Nephron progenitor cell (in vitro differentiated cells): ENCODE results near the gene LRGUK.
"Not testable (repeated sequence)": the region's sequence is repeated elsewhere in the genome, so short reads cannot be mapped to it uniquely, and the experiment has no call there.

Source experiments
- DNase-seq: peaks from one replicate; pipeline ENCODE4 v3.0.0; 2021
- H3K27ac Mint-ChIP-seq: 2 replicates; pipeline ENCODE4 v1.8.0; 2021; ENCODE audit warnings: mild to moderate bottlenecking, moderate library complexity, mixed read lengths
- H3K27me3 Mint-ChIP-seq: 2 replicates; pipeline ENCODE4 v1.8.0; 2021; ENCODE audit warnings: mild to moderate bottlenecking, low read depth, mixed read lengths; ENCODE audit not compliant: poor library complexity
- H3K36me3 Mint-ChIP-seq: 2 replicates; pipeline ENCODE4 v1.8.0; 2021; ENCODE audit warnings: low read depth, mixed read lengths
- H3K4me1 Mint-ChIP-seq: 2 replicates; pipeline ENCODE4 v1.8.0; 2021; ENCODE audit warnings: mixed read lengths
- H3K4me3 Mint-ChIP-seq: 2 replicates; pipeline ENCODE4 v1.8.0; 2021; ENCODE audit warnings: mild to moderate bottlenecking, moderate library complexity, mixed read lengths
- H3K9me3 Mint-ChIP-seq: 2 replicates; pipeline ENCODE4 v1.8.0; 2021; ENCODE audit warnings: mild to moderate bottlenecking, moderate library complexity, mixed read lengths
- TF ChIP-seq, protein P1 (sequence below): fragments of 200-600 bp; sonication (generic); IDR thresholded peaks from 2 replicates; pipeline ENCODE4 v1.5.0; 2021; ENCODE audit warnings: antibody characterized with exemption

LRGUK gene

DNA sequence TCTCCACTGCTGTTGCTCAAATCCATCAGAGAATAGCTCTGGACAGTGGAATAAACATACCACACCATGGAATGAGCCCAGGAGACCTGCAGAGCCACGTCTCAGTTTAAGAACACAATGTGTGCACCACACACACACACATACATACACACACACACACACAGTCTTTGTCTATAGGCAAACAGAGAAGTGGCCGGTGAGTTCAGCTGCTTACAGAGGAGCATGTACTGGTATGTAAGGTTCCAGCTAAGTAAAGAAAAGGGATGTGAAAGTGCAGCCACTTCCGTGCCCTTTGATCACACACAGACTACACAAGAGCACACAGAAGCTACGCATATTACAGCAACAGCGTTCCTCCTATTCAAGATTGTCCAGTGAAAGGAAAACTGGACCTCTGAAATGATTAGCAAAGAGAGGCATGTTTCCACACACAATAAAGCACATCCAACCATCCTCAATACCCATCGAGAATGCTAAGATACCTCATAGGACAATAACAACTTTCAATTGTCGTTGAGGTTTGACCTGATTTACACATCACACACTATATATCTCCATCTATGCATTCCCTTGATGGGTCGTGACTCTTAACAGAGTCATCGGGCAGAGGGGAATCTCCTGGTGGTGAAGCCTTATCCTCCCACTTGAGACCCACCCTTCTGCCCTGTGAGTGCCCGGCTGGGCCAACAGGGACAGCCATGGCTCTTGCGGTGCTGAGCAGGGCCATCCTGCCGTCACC is 166.0 kb downstream of the LRGUK start:
- Mint-ChIP-seq H3K27me3 (peaks cover 2% of the 10 kb centered on the region), H3K9me3 (peaks cover 4% of the 10 kb centered on the region), H3K4me3 (no peak overlapping the region), H3K27ac (peak overlapping the region; percentile 74), H3K4me1 (peaks cover 13% of the 10 kb centered on the region), H3K36me3 (peaks cover 51% of the 10 kb centered on the region)
- TF ChIP-seq, protein P1, sequence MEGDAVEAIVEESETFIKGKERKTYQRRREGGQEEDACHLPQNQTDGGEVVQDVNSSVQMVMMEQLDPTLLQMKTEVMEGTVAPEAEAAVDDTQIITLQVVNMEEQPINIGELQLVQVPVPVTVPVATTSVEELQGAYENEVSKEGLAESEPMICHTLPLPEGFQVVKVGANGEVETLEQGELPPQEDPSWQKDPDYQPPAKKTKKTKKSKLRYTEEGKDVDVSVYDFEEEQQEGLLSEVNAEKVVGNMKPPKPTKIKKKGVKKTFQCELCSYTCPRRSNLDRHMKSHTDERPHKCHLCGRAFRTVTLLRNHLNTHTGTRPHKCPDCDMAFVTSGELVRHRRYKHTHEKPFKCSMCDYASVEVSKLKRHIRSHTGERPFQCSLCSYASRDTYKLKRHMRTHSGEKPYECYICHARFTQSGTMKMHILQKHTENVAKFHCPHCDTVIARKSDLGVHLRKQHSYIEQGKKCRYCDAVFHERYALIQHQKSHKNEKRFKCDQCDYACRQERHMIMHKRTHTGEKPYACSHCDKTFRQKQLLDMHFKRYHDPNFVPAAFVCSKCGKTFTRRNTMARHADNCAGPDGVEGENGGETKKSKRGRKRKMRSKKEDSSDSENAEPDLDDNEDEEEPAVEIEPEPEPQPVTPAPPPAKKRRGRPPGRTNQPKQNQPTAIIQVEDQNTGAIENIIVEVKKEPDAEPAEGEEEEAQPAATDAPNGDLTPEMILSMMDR: no peak
- DNase-seq: no peak

DNA sequence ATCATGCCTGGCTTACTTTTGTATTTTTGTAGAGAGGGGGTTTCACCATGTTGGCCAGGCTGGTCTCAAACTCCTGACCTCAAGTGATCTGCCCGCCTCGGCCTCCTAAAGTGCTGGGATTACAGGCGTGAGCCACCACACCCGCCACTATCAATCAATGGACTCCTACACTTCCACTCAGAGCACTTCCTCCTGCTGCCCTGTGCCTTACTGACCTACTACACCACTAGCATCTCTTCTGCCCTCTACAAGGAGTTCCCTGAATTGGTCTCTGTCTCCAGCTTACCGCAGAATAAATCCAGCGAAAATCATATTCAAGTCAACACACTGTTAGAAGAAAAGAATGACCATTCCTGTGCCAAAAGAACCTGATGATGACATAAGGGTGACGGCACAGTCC is 168.8 kb downstream of the LRGUK start:
- not testable (repeated sequence) for H3K4me3 Mint-ChIP-seq, DNase-seq, H3K27me3 Mint-ChIP-seq, H3K4me1 Mint-ChIP-seq, H3K9me3 Mint-ChIP-seq, H3K27ac Mint-ChIP-seq
- peaks cover 64% of the 10 kb centered on the region for H3K36me3 Mint-ChIP-seq

DNA sequence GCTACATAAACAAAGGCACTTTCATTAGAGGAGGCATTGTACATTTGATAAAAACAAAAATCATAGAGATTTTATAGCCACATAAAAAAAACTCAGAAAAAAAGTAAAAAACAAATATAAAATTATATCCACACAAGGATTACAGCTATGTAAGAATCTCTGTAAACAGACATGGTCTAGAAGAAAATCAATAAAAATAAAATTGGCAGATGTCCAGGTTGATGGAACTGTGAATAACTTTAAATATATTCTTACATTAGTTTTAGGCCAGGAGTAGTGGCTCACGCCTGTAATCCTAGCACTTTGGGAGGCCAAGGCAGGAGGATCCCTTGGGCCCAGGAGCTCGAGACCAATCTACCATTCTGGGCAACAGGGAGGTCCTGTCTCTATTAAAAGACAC is 170.3 kb downstream of the LRGUK start:
- no peak for DNase-seq
- H3K4me1 Mint-ChIP-seq: no peaks in the 10 kb centered on the region
- no peak overlapping the region for H3K27ac Mint-ChIP-seq
- H3K36me3 Mint-ChIP-seq: peaks cover 68% of the 10 kb centered on the region
- peaks cover 2% of the 10 kb centered on the region for H3K27me3 Mint-ChIP-seq
- TF ChIP-seq, protein P1: no peak
- no peak overlapping the region for H3K4me3 Mint-ChIP-seq
- peaks cover 4% of the 10 kb centered on the region for H3K9me3 Mint-ChIP-seq

DNA sequence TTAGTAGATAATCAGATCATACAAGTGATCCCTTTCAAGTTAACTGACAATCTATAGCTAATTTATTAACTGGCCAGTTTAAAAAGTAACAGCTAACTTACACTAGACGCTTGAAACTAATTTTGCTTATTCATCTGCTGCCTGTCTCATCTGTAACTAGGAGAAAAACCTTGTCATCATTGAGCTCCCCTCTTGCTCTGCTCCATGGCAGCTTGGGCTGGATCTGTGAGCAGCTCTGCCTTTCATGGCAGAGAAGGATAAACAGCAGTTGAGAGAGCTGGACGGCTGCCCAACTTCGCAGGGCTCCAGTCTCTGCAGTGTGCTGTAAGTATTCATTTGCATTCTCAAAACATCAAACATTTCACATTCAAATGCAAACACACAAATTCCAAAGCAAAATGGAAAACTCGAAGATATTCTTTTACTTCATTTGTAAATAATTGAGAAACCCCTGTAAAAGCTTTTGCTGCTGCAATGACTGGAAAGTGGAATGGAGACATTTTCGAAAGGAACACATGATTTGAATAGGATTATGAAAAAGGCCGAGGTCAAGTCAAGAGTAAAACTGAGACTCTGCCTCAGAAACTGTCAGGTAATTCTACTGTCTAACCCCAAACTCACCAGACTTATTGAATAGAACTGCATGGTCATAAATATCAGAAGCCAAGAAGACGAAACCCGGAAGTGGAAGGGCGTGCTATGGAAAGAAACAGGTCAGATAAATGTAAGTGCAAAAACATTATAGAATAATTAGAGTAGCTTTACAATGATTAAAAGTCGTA is 172.0 kb downstream of the LRGUK start:
- no peaks in the 10 kb centered on the region for H3K4me1 Mint-ChIP-seq

DNA sequence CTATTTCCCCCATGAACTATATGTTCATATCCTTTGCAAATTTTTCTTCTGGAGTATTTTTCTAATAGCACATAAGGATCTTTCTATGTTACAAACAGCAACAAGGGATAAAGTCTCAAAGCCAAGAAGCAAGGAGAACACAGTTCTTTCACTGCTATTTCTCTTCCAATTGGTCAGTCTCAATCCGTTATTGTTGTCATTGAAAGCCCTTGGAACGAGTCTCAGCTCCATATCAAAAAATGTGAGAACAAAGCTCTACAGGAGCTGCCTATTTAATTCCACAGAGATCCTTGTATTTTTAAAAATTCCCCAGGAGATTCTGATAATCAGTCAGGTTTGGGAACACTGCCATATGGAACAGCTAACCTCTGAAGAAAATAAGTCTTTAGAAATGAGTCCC is 173.8 kb downstream of the LRGUK start:
- peaks cover 58% of the 10 kb centered on the region for H3K36me3 Mint-ChIP-seq
- no peaks in the 10 kb centered on the region for H3K27me3 Mint-ChIP-seq
- DNase-seq: no peak
- H3K4me1 Mint-ChIP-seq: no peaks in the 10 kb centered on the region
- H3K27ac Mint-ChIP-seq: no peak overlapping the region
- no peak overlapping the region for H3K4me3 Mint-ChIP-seq
- TF ChIP-seq, protein P1: no peak
- H3K9me3 Mint-ChIP-seq: peaks cover 3% of the 10 kb centered on the region

More for the DNA sequence above, 172.0 kb downstream of the LRGUK start:
- H3K36me3 Mint-ChIP-seq: peaks cover 61% of the 10 kb centered on the region
- no peak for DNase-seq
- no peak overlapping the region for H3K27ac Mint-ChIP-seq
- no peaks in the 10 kb centered on the region for H3K27me3 Mint-ChIP-seq
- H3K4me3 Mint-ChIP-seq: no peak overlapping the region
- TF ChIP-seq, protein P1: no peak
- peaks cover 4% of the 10 kb centered on the region for H3K9me3 Mint-ChIP-seq

DNA sequence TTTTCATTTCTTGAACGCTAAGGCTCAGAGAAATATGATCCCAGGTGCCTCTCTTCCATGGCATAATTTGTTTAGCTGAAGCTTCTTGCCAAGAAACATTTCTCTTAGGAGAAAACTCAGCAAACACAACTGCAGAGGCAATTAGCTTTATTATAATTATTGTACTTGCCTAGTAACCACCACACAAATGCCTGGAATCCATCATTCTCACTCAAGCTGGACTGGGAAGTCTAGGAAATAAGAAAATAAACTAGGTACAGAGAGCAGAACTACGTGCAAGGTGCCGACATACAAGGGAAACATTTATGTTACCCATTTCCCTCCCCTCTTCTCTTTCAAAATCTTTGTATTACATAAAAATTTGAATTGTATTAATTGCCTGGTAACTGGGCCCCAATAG is 174.5 kb downstream of the LRGUK start:
- Mint-ChIP-seq H3K27me3 (no peaks in the 10 kb centered on the region), H3K27ac (no peak overlapping the region), H3K4me3 (no peak overlapping the region), H3K36me3 (peaks cover 58% of the 10 kb centered on the region), H3K9me3 (no peaks in the 10 kb centered on the region), H3K4me1 (no peaks in the 10 kb centered on the region)
- TF ChIP-seq, protein P1: no peak
- DNase-seq: no peak
